ENCODE results near the gene TPBGL.
A peak's percentile ranks its signal among the peaks of the same experiment; 100 is the strongest.
"Not testable (repeated sequence)": the region's sequence is repeated elsewhere in the genome, so short reads cannot be mapped to it uniquely, and the experiment has no call there.

The TPBGL gene

GRCh38 chr11:75272821-75273301 lies 32.3 kb downstream of the TPBGL start:
- DNase-seq (ENCODE audit: low spot score): peak; percentile 3

- DNase-seq (ENCODE audit: low spot score): peak; percentile 3
Measured at GRCh38 chr11:75273411-75274391, 33.1 kb downstream of the TPBGL start.

- not testable (repeated sequence) for DNase-seq (ENCODE audit: low spot score)
Measured at GRCh38 chr11:75274716-75275115, 34.1 kb downstream of the TPBGL start.

GRCh38 chr11:75275581-75275980 lies 35.0 kb downstream of the TPBGL start:
- peak; percentile 59 for DNase-seq (ENCODE audit: low spot score)

GRCh38 chr11:75276186-75276585 lies 35.6 kb downstream of the TPBGL start:
- DNase-seq (ENCODE audit: low spot score): peak; percentile 1

GRCh38 chr11:75276686-75277085 lies 36.1 kb downstream of the TPBGL start:
- DNase-seq (ENCODE audit: low spot score): peak; percentile 6

GRCh38 chr11:75277211-75277805 lies 36.7 kb downstream of the TPBGL start:
- DNase-seq (ENCODE audit: low spot score): no peak

- DNase-seq (ENCODE audit: low spot score): no peak
Measured at GRCh38 chr11:75277991-75278790, 37.6 kb downstream of the TPBGL start.

- no peak for DNase-seq (ENCODE audit: low spot score)
Measured at GRCh38 chr11:75279273-75279672, 38.7 kb downstream of the TPBGL start.

- peak; percentile 94 for DNase-seq (ENCODE audit: low spot score)
Measured at GRCh38 chr11:75280227-75280701, 39.7 kb downstream of the TPBGL start.

GRCh38 chr11:75280770-75281468 lies 40.3 kb downstream of the TPBGL start:
- no peak for DNase-seq (ENCODE audit: low spot score)

- no peak for DNase-seq (ENCODE audit: low spot score)
Measured at GRCh38 chr11:75281469-75282095, 41.0 kb downstream of the TPBGL start.

GRCh38 chr11:75283391-75283931 lies 42.9 kb downstream of the TPBGL start:
- no peak for DNase-seq (ENCODE audit: low spot score)

- DNase-seq (ENCODE audit: low spot score): no peak
Measured at GRCh38 chr11:75285776-75286360, 45.3 kb downstream of the TPBGL start.

GRCh38 chr11:75286826-75287465 lies 46.4 kb downstream of the TPBGL start:
- no peak for DNase-seq (ENCODE audit: low spot score)

GRCh38 chr11:75287579-75287978 lies 47.0 kb downstream of the TPBGL start:
- no peak for DNase-seq (ENCODE audit: low spot score)

- no peak for DNase-seq (ENCODE audit: low spot score)
Measured at GRCh38 chr11:75289511-75289760, 48.9 kb downstream of the TPBGL start.

GRCh38 chr11:75289919-75290318 lies 49.3 kb downstream of the TPBGL start:
- DNase-seq (ENCODE audit: low spot score): no peak

- no peak for DNase-seq (ENCODE audit: low spot score)
Measured at GRCh38 chr11:75291741-75292140, 51.2 kb downstream of the TPBGL start.

- DNase-seq (ENCODE audit: low spot score): no peak
Measured at GRCh38 chr11:75292943-75293342, 52.4 kb downstream of the TPBGL start.

All from iPS-NIHi11 (cell line).